IMR-90 (cell line): ENCODE results near the gene DZIP3. TPM values are rescaled to one million over a fixed set of nuclear protein-coding genes. Genes with fewer than 3 reads are reported as not detected.

Source experiments
- ATAC-seq: fragments of 200-7000 bp; cut with Tn5 transposase; 2 replicates; pipeline ENCODE4 v1.9.1; 2020; ENCODE audit warnings: low read depth, mild to moderate bottlenecking, moderate library complexity
- BruUV-seq: library from RNA; stranded (reverse); fragments of 400-500 nt; replicated peaks from 2 replicates; lab custom pipeline; 2021; lab: Mats Ljungman, UMichigan
- CTCF ChIA-PET: fragments of 300-600 bp; formaldehyde crosslinking; extraction: SDS; loops from one replicate; lab custom pipeline; 2021; ENCODE audit warnings: antibody characterized with exemption; lab: Yijun Ruan, JAX
- POLR2A ChIA-PET: fragments of 300-600 bp; sonication (Branson Sonifier 250); formaldehyde crosslinking; loops from one replicate; lab custom pipeline; 2022; ENCODE audit warnings: antibody characterized with exemption; ENCODE audit not compliant: unreplicated experiment; lab: Charles Lee
- DNase-seq: peaks from one replicate; pipeline ENCODE4 v3.0.0; 2013
- H2AFZ ChIP-seq: replicated peaks from 2 replicates; pipeline ENCODE3; 2013; ENCODE audit warnings: low read length, mild to moderate bottlenecking; ENCODE audit not compliant: poor library complexity
- H2AK5ac ChIP-seq: 2 replicates; pipeline ENCODE4 v1.6.1; 2013; ENCODE audit warnings: low read depth, low read length, inconsistent platforms
- H2AK9ac ChIP-seq: replicated peaks from 2 replicates; pipeline ENCODE3; 2013; ENCODE audit warnings: mild to moderate bottlenecking, low read depth, low read length, moderate library complexity; ENCODE audit not compliant: poor library complexity
- H2BK120ac ChIP-seq: 2 replicates; pipeline ENCODE4 v1.6.1; 2013; ENCODE audit warnings: low read depth, low read length, inconsistent platforms
- H2BK15ac ChIP-seq: 3 replicates; pipeline ENCODE4 v1.6.1; 2013; ENCODE audit warnings: low read depth, low read length, inconsistent platforms
- H2BK20ac ChIP-seq: 2 replicates; pipeline ENCODE4 v1.6.1; 2013; ENCODE audit warnings: low read depth, mild to moderate bottlenecking, inconsistent platforms, low read length, moderate library complexity
- H2BK5ac ChIP-seq: 2 replicates; pipeline ENCODE4 v1.6.1; 2013; ENCODE audit warnings: mild to moderate bottlenecking, low read depth, low read length, inconsistent platforms; ENCODE audit not compliant: poor library complexity, severe bottlenecking
- H3K14ac ChIP-seq: replicated peaks from 2 replicates; pipeline ENCODE4 v1.6.1; 2013; ENCODE audit warnings: low read depth, low read length, inconsistent platforms
- H3K18ac ChIP-seq: 2 replicates; pipeline ENCODE4 v1.6.1; 2013; ENCODE audit warnings: low read depth, low read length, control low read depth
- H3K23ac ChIP-seq: 2 replicates; pipeline ENCODE4 v1.6.1; 2013; ENCODE audit warnings: low read depth, low read length, inconsistent platforms
- H3K27ac ChIP-seq: 2 replicates; pipeline ENCODE4 v1.5.1; 2013; ENCODE audit warnings: mild to moderate bottlenecking, control low read depth, low read length; ENCODE audit not compliant: insufficient read depth
- H3K27me3 ChIP-seq: 2 replicates; pipeline ENCODE4 v1.6.1; 2013; ENCODE audit warnings: low read length; ENCODE audit not compliant: control insufficient read depth, insufficient read depth
- H3K36me3 ChIP-seq: 2 replicates; pipeline ENCODE4 v1.6.1; 2013; ENCODE audit warnings: low read length, mixed read lengths; ENCODE audit not compliant: control insufficient read depth, insufficient read depth
- H3K4ac ChIP-seq: 2 replicates; pipeline ENCODE4 v1.6.1; 2013; ENCODE audit warnings: low read depth, low read length, inconsistent platforms
- H3K4me1 ChIP-seq: 2 replicates; pipeline ENCODE4 v1.6.1; 2013; ENCODE audit warnings: low read length, mixed read lengths; ENCODE audit not compliant: control insufficient read depth, insufficient read depth
- H3K4me2 ChIP-seq: 2 replicates; pipeline ENCODE4 v1.6.1; 2013; ENCODE audit warnings: low read depth, mild to moderate bottlenecking, control low read depth, low read length, moderate library complexity
- H3K4me3 ChIP-seq: 2 replicates; pipeline ENCODE4 v1.5.1; 2013; ENCODE audit warnings: low read depth, mild to moderate bottlenecking, control low read depth, low read length, moderate library complexity; ENCODE audit not compliant: insufficient read depth
- H3K56ac ChIP-seq: 2 replicates; pipeline ENCODE4 v1.6.1; 2013; ENCODE audit warnings: low read length, inconsistent platforms; ENCODE audit not compliant: insufficient read depth; ENCODE audit errors: extremely low read depth
- H3K79me1 ChIP-seq, 2 experiments: 2 replicates each; pipeline ENCODE4 v1.6.1; 2013; ENCODE audit warnings: low read length in 2 of 2, inconsistent platforms in 1 of 2, low read depth in 1 of 2
- H3K9ac ChIP-seq: 2 replicates; pipeline ENCODE4 v1.6.1; 2013; ENCODE audit warnings: low read depth, low read length, control low read depth
- H3K9me1 ChIP-seq: 2 replicates; pipeline ENCODE4 v1.6.1; 2013; ENCODE audit warnings: low read length, inconsistent platforms; ENCODE audit not compliant: insufficient read depth
- H3K9me3 ChIP-seq: 2 replicates; pipeline ENCODE4 v1.6.1; 2013; ENCODE audit warnings: low read length; ENCODE audit not compliant: control insufficient read depth, insufficient read depth
- H4K20me1 ChIP-seq: 2 replicates; pipeline ENCODE4 v1.6.1; 2013; ENCODE audit warnings: low read length, inconsistent platforms; ENCODE audit not compliant: insufficient read depth
- H4K5ac ChIP-seq: 2 replicates; pipeline ENCODE4 v1.6.1; 2013; ENCODE audit warnings: mild to moderate bottlenecking, low read depth, low read length, control low read depth
- H4K8ac ChIP-seq, 2 experiments: 2 replicates each; pipeline ENCODE4 v1.6.1; 2013; ENCODE audit warnings: low read depth in 2 of 2, low read length in 2 of 2, control low read depth in 1 of 2, inconsistent platforms in 1 of 2
- H4K91ac ChIP-seq: 2 replicates; pipeline ENCODE4 v1.6.1; 2013; ENCODE audit warnings: low read depth, low read length, inconsistent platforms; ENCODE audit not compliant: insufficient read depth
- BHLHE40 ChIP-seq: fragments of 150-350 bp; IDR thresholded peaks from 2 replicates; pipeline ENCODE4 v1.6.1; 2016; ENCODE audit warnings: mild to moderate bottlenecking, low read depth, low read length
- CEBPB ChIP-seq: IDR thresholded peaks from 2 replicates; pipeline ENCODE4 v1.6.1; 2012; ENCODE audit warnings: low read depth, low read length, improper control_type of control experiment
- ELK1 ChIP-seq: fragments of 150-350 bp; IDR thresholded peaks from 2 replicates; pipeline ENCODE4 v1.6.1; 2016; ENCODE audit warnings: low read depth, mild to moderate bottlenecking, low read length, moderate library complexity, borderline replicate concordance
- FOS ChIP-seq: fragments of 150-350 bp; IDR thresholded peaks from 2 replicates; pipeline ENCODE4 v1.6.1; 2016; ENCODE audit warnings: low read depth, low read length
- MAFK ChIP-seq: IDR thresholded peaks from 2 replicates; pipeline ENCODE4 v1.6.1; 2012; ENCODE audit warnings: low read depth, low read length, improper control_type of control experiment
- MAZ ChIP-seq: IDR thresholded peaks from 2 replicates; pipeline ENCODE4 v1.6.1; 2012; ENCODE audit warnings: low read depth, mild to moderate bottlenecking, low read length, improper control_type of control experiment, moderate library complexity, borderline replicate concordance
- MXI1 ChIP-seq: IDR thresholded peaks from 2 replicates; pipeline ENCODE4 v1.6.1; 2012; ENCODE audit warnings: low read depth, mild to moderate bottlenecking, low read length, moderate library complexity, borderline replicate concordance
- RAD21 ChIP-seq: IDR thresholded peaks from 2 replicates; pipeline ENCODE4 v1.6.1; 2012; ENCODE audit warnings: low read length, improper control_type of control experiment
- RCOR1 ChIP-seq: IDR thresholded peaks from 2 replicates; pipeline ENCODE4 v1.6.1; 2012; ENCODE audit warnings: mild to moderate bottlenecking, low read length, improper control_type of control experiment; ENCODE audit not compliant: insufficient replicate concordance
- RFX5 ChIP-seq: IDR thresholded peaks from 2 replicates; pipeline ENCODE4 v1.8.0; 2012; ENCODE audit warnings: low read depth, mild to moderate bottlenecking, low read length, moderate library complexity
- SMC3 ChIP-seq: fragments of 150-350 bp; IDR thresholded peaks from 2 replicates; pipeline ENCODE4 v1.6.1; 2016; ENCODE audit warnings: low read depth, mild to moderate bottlenecking, antibody characterized with exemption, low read length, moderate library complexity
- USF2 ChIP-seq: fragments of 150-350 bp; IDR thresholded peaks from 2 replicates; pipeline ENCODE4 v1.6.1; 2017; ENCODE audit warnings: mild to moderate bottlenecking, antibody characterized with exemption, low read length, low read depth
- WGBS, 2 experiments: methylation state at CpG; one replicate each; pipeline versions ENCODE4 v1.1.5 to v1.1.7; 2013; ENCODE audit warnings: missing lambda C conversion rate in 2 of 2; ENCODE audit not compliant: insufficient read length in 1 of 2; ENCODE audit errors: extremely low coverage in 2 of 2; 5-methylcytosine and 5-hydroxymethylcytosine counted together
- dilution Hi-C: fragments of 300-500 bp; cut with HindIII; formaldehyde crosslinking; loops from one replicate; pipeline ENCODE4 v1.14.3; 2018; ENCODE audit warnings: low sequenced_read_pairs; ENCODE audit not compliant: unreplicated experiment
- in situ Hi-C: fragments of 300-500 bp; cut with MboI; formaldehyde crosslinking; loops from 3 replicates; pipeline ENCODE4 v1.14.3; 2019; ENCODE audit warnings: low sequenced_read_pairs, inconsistent platforms, mixed read lengths
- intact Hi-C: fragments of 100-400 bp; cut with micrococcal nuclease; formaldehyde crosslinking; loops from 2 replicates; pipeline ENCODE4 v1.10.0; 2022
- polyA plus RNA-seq, 3 experiments: library from polyadenylated mRNA; depleted of rRNA; stranded (reverse); fragments of >200 nt; gene quantifications; 2 replicates each; pipeline ENCODE4 v1.2.3, GENCODE V29; 2012; ENCODE audit warnings: low replicate concordance in 1 of 3
- total RNA-seq: library from RNA; depleted of rRNA; stranded (reverse); fragments of >200 nt; gene quantifications from 2 replicates; pipeline ENCODE4 v1.2.3, GENCODE V29; 2012
- TF ChIP-seq, protein P1 (sequence below): conservative IDR thresholded peaks from 2 replicates; pipeline ENCODE4 v1.5.1; 2012; ENCODE audit warnings: mild to moderate bottlenecking, low read depth, low read length, improper control_type of control experiment

Gene DZIP3
- total and polyA plus RNA-seq, 2 of the 4 experiments (the other 2 are of a cell fraction), result 7.0 to 9.9 TPM

DNA sequence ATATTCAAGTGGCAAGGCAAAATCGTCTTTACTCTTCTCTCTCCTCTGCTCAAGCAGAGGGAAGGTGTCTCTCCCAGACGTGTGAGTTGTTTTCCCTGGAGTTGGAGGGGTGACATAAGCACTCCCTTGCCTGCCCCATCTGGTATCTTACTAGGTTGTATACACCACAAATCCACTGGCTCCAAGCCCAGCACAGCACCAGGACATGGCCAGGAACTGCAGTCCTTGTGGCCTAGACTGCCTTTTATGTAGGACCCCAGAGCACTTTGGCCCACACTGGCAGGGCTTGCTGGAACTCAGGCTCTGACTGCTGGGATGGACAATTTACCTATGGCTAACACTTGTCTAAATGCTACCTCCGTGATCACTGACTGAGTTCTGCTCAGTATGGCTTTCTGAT is 34.0 kb downstream of the DZIP3 start:
- TF ChIP-seq USF2, result no peak
- no peak for TF ChIP-seq MAFK
- no peak for TF ChIP-seq MXI1
- no peak for TF ChIP-seq CEBPB
- TF ChIP-seq MAZ, result no peak
- TF ChIP-seq ELK1, result no peak
- no peak for TF ChIP-seq BHLHE40
- no peak for TF ChIP-seq RAD21
- no peak for TF ChIP-seq RFX5
- TF ChIP-seq, protein P1, sequence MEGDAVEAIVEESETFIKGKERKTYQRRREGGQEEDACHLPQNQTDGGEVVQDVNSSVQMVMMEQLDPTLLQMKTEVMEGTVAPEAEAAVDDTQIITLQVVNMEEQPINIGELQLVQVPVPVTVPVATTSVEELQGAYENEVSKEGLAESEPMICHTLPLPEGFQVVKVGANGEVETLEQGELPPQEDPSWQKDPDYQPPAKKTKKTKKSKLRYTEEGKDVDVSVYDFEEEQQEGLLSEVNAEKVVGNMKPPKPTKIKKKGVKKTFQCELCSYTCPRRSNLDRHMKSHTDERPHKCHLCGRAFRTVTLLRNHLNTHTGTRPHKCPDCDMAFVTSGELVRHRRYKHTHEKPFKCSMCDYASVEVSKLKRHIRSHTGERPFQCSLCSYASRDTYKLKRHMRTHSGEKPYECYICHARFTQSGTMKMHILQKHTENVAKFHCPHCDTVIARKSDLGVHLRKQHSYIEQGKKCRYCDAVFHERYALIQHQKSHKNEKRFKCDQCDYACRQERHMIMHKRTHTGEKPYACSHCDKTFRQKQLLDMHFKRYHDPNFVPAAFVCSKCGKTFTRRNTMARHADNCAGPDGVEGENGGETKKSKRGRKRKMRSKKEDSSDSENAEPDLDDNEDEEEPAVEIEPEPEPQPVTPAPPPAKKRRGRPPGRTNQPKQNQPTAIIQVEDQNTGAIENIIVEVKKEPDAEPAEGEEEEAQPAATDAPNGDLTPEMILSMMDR, result no peak
- no peak for TF ChIP-seq FOS
- no peak for TF ChIP-seq SMC3
- TF ChIP-seq RCOR1, result no peak
- Histone ChIP-seq H3K4me2 (no peak overlapping the region), H3K4me1 (no peaks in the 10 kb centered on the region), H3K23ac (no peak overlapping the region), H2BK5ac (no peak overlapping the region), H2AFZ (no peak overlapping the region), H2BK120ac (no peak overlapping the region), H2AK5ac (no peak overlapping the region), H4K5ac (no peak overlapping the region), H3K14ac (no peak overlapping the region), H2BK20ac (no peak overlapping the region), H3K56ac (no peak overlapping the region), H4K8ac (no peak overlapping the region), H4K91ac (no peak overlapping the region), H2AK9ac (peak overlapping the region; percentile 15), H3K9me3 (no peaks in the 10 kb centered on the region), H3K79me1 (no peaks in the 10 kb centered on the region), H2BK15ac (no peak overlapping the region), H3K9me1 (peaks cover 4% of the 10 kb centered on the region; the same call in 1 of the 2 replicates), H3K27ac (no peak overlapping the region), H3K4ac (no peak overlapping the region), H3K18ac (no peak overlapping the region), H3K36me3 (peaks cover 2% of the 10 kb centered on the region; the same call in 1 of the 2 replicates), H3K27me3 (no peaks in the 10 kb centered on the region), H3K9ac (no peak overlapping the region), H4K20me1 (no peaks in the 10 kb centered on the region), H3K4me3 (no peak overlapping the region)
- peak; percentile 53 for ATAC-seq
- in situ Hi-C loops (no loop called here), dilution Hi-C loops (no loop called here), intact Hi-C loops (no loop called here)
- ChIA-PET CTCF (no interaction called here), POLR2A (no interaction called here)
- no CpG with 5 or more reads among the region's 3 CpGs for WGBS, 2 experiments
- peak; percentile 37 for DNase-seq
- no TSS peak for BruUV-seq
